Right lobe of liver (tissue), 4 donors: ENCODE results near the gene RPS27A.

Experiments
- CTCF ChIP-seq, 4 donors: fragments of 200-600 bp in 3 of 4; fragments of 450-650 bp in 1 of 4; IDR thresholded peaks; one replicate each; pipeline versions ENCODE4 v1.5.1 to v1.8.0; 2016 to 2022; ENCODE audit warnings: antibody characterized with exemption in 4 of 4, mild to moderate bottlenecking in 2 of 4
- POLR2A ChIP-seq: fragments of 450-650 bp; IDR thresholded peaks from one replicate; pipeline ENCODE4 v1.6.1; 2017; ENCODE audit warnings: antibody characterized with exemption, mild to moderate bottlenecking
- donor health status: DM: no; HTN: no; CAD: no.
- donor health status: DM: no; HTN: no; CAD: no.
- donor health status: DM: no; HTN: yes; CAD: no.

DNA sequence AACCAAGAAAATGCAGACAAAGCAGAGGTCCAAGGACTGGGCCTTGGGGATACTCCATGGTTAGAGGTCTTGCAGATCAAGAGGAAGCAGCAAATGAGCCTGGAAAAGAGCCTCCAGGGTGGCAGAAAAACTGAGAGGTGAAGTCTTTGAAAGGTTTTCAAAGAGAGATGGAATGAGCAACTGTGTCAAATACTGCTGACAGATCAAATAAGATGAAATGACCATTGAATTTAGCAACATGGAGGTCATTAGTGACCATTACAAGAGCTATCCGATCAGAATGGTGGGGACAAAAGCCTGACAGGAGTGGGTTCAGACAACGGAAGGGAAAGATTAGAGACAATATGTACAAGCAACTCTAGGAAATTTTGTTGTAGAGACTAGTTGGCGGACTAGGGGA is 1.9 kb upstream of the RPS27A start:
- no peak for TF ChIP-seq POLR2A
- no peak for TF ChIP-seq CTCF (IDR thresholded peaks at IDR 0.05)
